SK-N-SH (cell line): ENCODE measurements around the gene MAP3K8. TPM values are rescaled to one million over a fixed set of nuclear protein-coding genes. Genes with fewer than 3 reads are reported as not detected.
"Not testable (repeated sequence)": the region's sequence is repeated elsewhere in the genome, so short reads cannot be mapped to it uniquely, and the experiment has no call there.

Experiments
- CTCF ChIA-PET: fragments of 300-600, 350-600 bp; formaldehyde crosslinking; extraction: SDS; loops from one replicate; lab custom pipeline; 2021; lab: Yijun Ruan, JAX
- POLR2A ChIA-PET: fragments of 350-600 bp; sonication (Branson Sonifier 250); formaldehyde crosslinking; extraction: SDS; loops from one replicate; lab custom pipeline; 2020; ENCODE audit warnings: antibody characterized with exemption, inconsistent platforms; lab: Yijun Ruan, JAX
- DNase-seq: peaks from one replicate; pipeline ENCODE4 v3.0.0; 2012
- H2AFZ ChIP-seq: fragments of 200-600 bp; sonication (generic); 2 replicates; pipeline ENCODE4 v1.8.1; 2016; ENCODE audit warnings: antibody characterized with exemption, mild to moderate bottlenecking, low read depth
- H3F3A ChIP-seq: fragments of 200-600 bp; sonication (generic); replicated peaks from 2 replicates; pipeline ENCODE3; 2016; ENCODE audit warnings: antibody characterized with exemption, mild to moderate bottlenecking; ENCODE audit not compliant: insufficient read depth
- H3K27ac ChIP-seq, 2 experiments: fragments of 200-500 bp in 1 of 2; fragments of 200-600 bp in 1 of 2; sonication (Bioruptor generic) in 1 of 2; sonication (generic), shearing (Covaris generic) in 1 of 2; 2 replicates each; pipeline versions ENCODE4 v1.5.1 to v1.6.1; 2014 to 2016; ENCODE audit warnings: low read depth in 2 of 2, inconsistent platforms in 1 of 2, low read length in 1 of 2, mild to moderate bottlenecking in 1 of 2, mixed read lengths in 1 of 2
- H3K27me3 ChIP-seq: fragments of 200-600 bp; sonication (generic), shearing (Covaris generic); 2 replicates; pipeline ENCODE4 v1.6.1; 2016; ENCODE audit warnings: mixed run types; ENCODE audit not compliant: insufficient read depth
- H3K36me3 ChIP-seq, 2 experiments: fragments of 200-500 bp in 1 of 2; fragments of 200-600 bp in 1 of 2; sonication (Bioruptor generic) in 1 of 2; sonication (generic) in 1 of 2; replicated peaks in 1 of 2; 2 replicates each; pipeline versions ENCODE3 to v1.5.1; 2014 to 2016; ENCODE audit warnings: low read length in 1 of 2, mild to moderate bottlenecking in 1 of 2; ENCODE audit not compliant: insufficient read depth in 2 of 2, control insufficient read depth in 1 of 2
- H3K4me1 ChIP-seq, 2 experiments: fragments of 200-500 bp in 1 of 2; fragments of 200-600 bp in 1 of 2; sonication (Bioruptor generic) in 1 of 2; sonication (generic), shearing (Covaris generic) in 1 of 2; 2 replicates each; pipeline versions ENCODE4 v1.5.1 to v1.6.1; 2014 to 2016; ENCODE audit warnings: low read depth in 1 of 2, low read length in 1 of 2, mixed run types in 1 of 2; ENCODE audit not compliant: insufficient read depth in 2 of 2, control insufficient read depth in 1 of 2
- H3K4me2 ChIP-seq: fragments of 200-600 bp; sonication (generic), shearing (Covaris generic); 2 replicates; pipeline ENCODE4 v1.6.1; 2017; ENCODE audit warnings: mixed run types
- H3K4me3 ChIP-seq, 2 experiments: fragments of 200-500 bp in 1 of 2; fragments of 200-600 bp in 1 of 2; sonication (Bioruptor generic) in 1 of 2; sonication (generic), shearing (Covaris generic) in 1 of 2; 2 replicates each; pipeline versions ENCODE4 v1.5.1 to v1.8.1; 2014 to 2016; ENCODE audit warnings: low read depth in 2 of 2, inconsistent platforms in 1 of 2, low read length in 1 of 2, mild to moderate bottlenecking in 1 of 2, mixed read lengths in 1 of 2, moderate library complexity in 1 of 2
- H3K79me2 ChIP-seq: fragments of 200-600 bp; sonication (generic); 2 replicates; pipeline ENCODE4 v1.8.1; 2017; ENCODE audit warnings: mild to moderate bottlenecking; ENCODE audit not compliant: insufficient read depth
- H3K9ac ChIP-seq: fragments of 200-600 bp; sonication (generic); 2 replicates; pipeline ENCODE4 v1.6.1; 2017; ENCODE audit warnings: mixed run types
- H3K9me2 ChIP-seq: fragments of 200-600 bp; sonication (generic); 2 replicates; pipeline ENCODE4 v1.6.1; 2017; ENCODE audit warnings: mixed run types
- H3K9me3 ChIP-seq: fragments of 200-600 bp; sonication (generic); 2 replicates; pipeline ENCODE4 v1.6.1; 2017; ENCODE audit warnings: mixed run types, mild to moderate bottlenecking, moderate library complexity
- H4K20me1 ChIP-seq: fragments of 200-600 bp; sonication (generic); 2 replicates; pipeline ENCODE4 v1.6.1; 2017; ENCODE audit warnings: mild to moderate bottlenecking, mixed run types; ENCODE audit not compliant: insufficient read depth
- GATA2 ChIP-seq: sonication (generic); formaldehyde crosslinking; IDR thresholded peaks from 2 replicates; pipeline ENCODE4 v1.5.0; 2020; ENCODE audit warnings: mild to moderate bottlenecking, missing genetic modification reagents
- IRF3 ChIP-seq: fragments of 150-350 bp; IDR thresholded peaks from 2 replicates; pipeline ENCODE4 v1.6.1; 2016; ENCODE audit warnings: mild to moderate bottlenecking, low read depth, low read length
- MEF2A ChIP-seq: IDR thresholded peaks from 2 replicates; pipeline ENCODE4 v1.4.0; 2012; ENCODE audit warnings: low read depth, borderline replicate concordance
- NFIC ChIP-seq: IDR thresholded peaks from 2 replicates; pipeline ENCODE4 v1.4.0; 2012; ENCODE audit warnings: borderline replicate concordance
- POLR2AphosphoS5 ChIP-seq: IDR thresholded peaks from 2 replicates; pipeline ENCODE4 v1.6.1; 2012; ENCODE audit warnings: low read depth, low read length
- RCOR1 ChIP-seq: fragments of 150-350 bp; IDR thresholded peaks from 2 replicates; pipeline ENCODE4 v1.6.1; 2017; ENCODE audit warnings: antibody characterized with exemption, low read length
- WGBS: methylation state at CpG from one replicate; pipeline ENCODE4 v1.1.6; 2017; ENCODE audit warnings: low lambda C conversion rate; 5-methylcytosine and 5-hydroxymethylcytosine counted together
- polyA plus RNA-seq, 3 experiments: library from polyadenylated mRNA; depleted of rRNA; stranded (reverse); fragments of >200 nt; gene quantifications; 2 replicates each; pipeline ENCODE4 v1.2.3, GENCODE V29; 2012
- TF ChIP-seq, protein P1 (sequence below): IDR thresholded peaks from 2 replicates; pipeline ENCODE4 v1.4.0; 2012; ENCODE audit warnings: low read depth
- TF ChIP-seq, protein P2 (sequence below): fragments of 150-350 bp; IDR thresholded peaks from 2 replicates; pipeline ENCODE4 v1.6.1; 2017; ENCODE audit warnings: antibody characterized with exemption, low read length, low read depth, borderline replicate concordance

The MAP3K8 gene
- polyA plus RNA-seq, 1 of the 3 experiments (the other 2 are of a cell fraction): 3.7 TPM

DNA sequence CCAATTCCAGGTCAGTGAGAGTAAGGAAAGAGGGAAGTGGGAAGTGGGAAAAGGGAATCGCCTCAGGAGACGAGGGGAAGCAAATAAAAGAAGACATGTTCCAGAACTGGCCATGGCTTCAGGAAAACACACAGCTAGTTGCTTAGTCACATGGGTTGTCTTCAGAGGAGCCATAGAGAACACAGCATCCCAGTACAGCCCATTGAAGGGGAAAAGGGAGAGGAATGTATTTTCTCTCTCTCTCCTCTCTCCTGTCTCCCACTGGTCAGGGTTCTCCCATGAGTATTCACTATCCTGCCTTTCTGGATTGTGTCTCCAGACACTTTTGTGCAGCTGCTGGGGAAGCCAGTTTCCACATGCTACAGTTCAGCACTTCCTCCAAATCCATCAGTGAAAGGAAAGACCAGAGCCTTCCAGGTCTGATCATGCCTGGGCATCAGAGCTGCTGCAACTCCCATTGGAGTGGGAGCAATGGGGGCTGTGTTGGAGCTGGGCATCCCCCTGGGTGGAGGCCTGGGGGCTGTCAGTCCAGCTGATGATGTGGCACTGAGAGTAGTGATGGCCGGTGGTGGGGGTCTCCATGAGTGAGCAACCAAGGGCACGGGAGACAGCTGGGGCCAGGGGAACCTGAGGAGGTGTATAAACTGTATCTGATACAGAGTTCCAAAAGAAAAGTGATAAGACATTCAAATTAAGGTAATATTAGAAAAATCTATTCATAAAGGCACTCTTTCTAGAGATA, 38.6 kb downstream of the MAP3K8 start:
- Histone ChIP-seq H3K4me1 (no peaks in the 10 kb centered on the region), H3F3A (no peaks in the 10 kb centered on the region), H3K4me2 (no peak overlapping the region), H3K36me3 (no peaks in the 10 kb centered on the region), H3K27me3 (no peaks in the 10 kb centered on the region), H2AFZ (no peak overlapping the region), H3K9me3 (no peaks in the 10 kb centered on the region), H3K9me2 (no peaks in the 10 kb centered on the region), H3K79me2 (no peaks in the 10 kb centered on the region), H3K27ac (no peak overlapping the region), H4K20me1 (no peaks in the 10 kb centered on the region), H3K9ac (no peak overlapping the region), H3K4me3 (no peak overlapping the region)
- ChIA-PET POLR2A (no interaction called here), CTCF (interaction anchor here (0.7 to 1.3 kb wide), 5 partner anchors 13 to 167 kb away, joined by 3 to 4 read pairs (median 3); no protein-coding TSS in a partner anchor)
- 82% methylated on average over 4 of the region's 4 CpGs for WGBS
- no peak for TF ChIP-seq MEF2A
- TF ChIP-seq, protein P1, sequence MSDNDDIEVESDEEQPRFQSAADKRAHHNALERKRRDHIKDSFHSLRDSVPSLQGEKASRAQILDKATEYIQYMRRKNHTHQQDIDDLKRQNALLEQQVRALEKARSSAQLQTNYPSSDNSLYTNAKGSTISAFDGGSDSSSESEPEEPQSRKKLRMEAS: no peak
- no peak for TF ChIP-seq POLR2AphosphoS5
- TF ChIP-seq IRF3: no peak
- no peak for DNase-seq

GRCh38 chr10:30475515-30475914, 41.5 kb downstream of the MAP3K8 start:
- H3K4me2 ChIP-seq, H3K27me3 ChIP-seq, H3K36me3 ChIP-seq, H3K9ac ChIP-seq, H3K9me3 ChIP-seq, POLR2A ChIA-PET, H3K4me1 ChIP-seq, H3K9me2 ChIP-seq, CTCF ChIA-PET, H3K4me3 ChIP-seq, H3K27ac ChIP-seq, H3K79me2 ChIP-seq, H2AFZ ChIP-seq, H3F3A ChIP-seq, H4K20me1 ChIP-seq, DNase-seq: not testable (repeated sequence)
- 83% methylated on average over 5 of the region's 5 CpGs for WGBS

DNA sequence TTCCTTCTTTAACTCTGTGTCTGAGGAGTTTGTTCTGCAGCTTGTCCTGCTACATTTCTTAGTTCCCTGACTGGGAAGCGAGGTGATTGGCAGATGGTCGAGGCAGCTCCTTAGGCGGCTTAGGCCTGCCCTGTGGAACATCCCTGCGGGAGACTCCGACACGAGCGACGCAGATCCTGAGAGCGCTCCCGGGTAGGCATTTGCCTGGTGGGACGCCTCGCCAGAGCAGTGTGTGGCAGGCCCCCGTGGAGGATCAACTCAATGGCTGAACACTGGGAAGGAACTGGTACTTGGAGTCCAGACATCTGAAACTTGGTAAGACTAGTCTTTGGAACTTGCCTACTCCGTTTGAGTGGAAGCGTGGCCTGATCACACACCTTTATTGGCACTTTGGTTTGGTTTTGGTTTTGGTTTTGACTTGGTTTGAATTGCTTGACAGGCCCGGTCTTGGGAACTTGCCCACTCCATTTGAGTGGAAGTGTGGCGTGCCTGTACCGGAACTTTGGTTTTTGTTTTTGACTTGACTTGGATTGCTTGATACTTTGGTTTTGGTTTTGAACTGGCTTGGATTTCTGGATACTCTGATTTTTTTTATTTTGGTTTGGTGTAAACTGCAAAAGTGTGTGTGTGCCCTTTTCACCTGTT, 42.6 kb downstream of the MAP3K8 start:
- no peak overlapping the region for H3K27ac ChIP-seq
- no peaks in the 10 kb centered on the region for H4K20me1 ChIP-seq
- ChIA-PET POLR2A (no interaction called here), CTCF (no interaction called here)
- no peaks in the 10 kb centered on the region for H3K9me3 ChIP-seq
- no peak overlapping the region for H2AFZ ChIP-seq
- no peak overlapping the region for H3K4me2 ChIP-seq
- no peaks in the 10 kb centered on the region for H3K27me3 ChIP-seq
- no peaks in the 10 kb centered on the region for H3F3A ChIP-seq
- no peak overlapping the region for H3K4me3 ChIP-seq
- no peaks in the 10 kb centered on the region for H3K4me1 ChIP-seq
- H3K9me2 ChIP-seq: no peaks in the 10 kb centered on the region
- no peak for DNase-seq
- no peak overlapping the region for H3K9ac ChIP-seq
- H3K36me3 ChIP-seq: no peaks in the 10 kb centered on the region
- TF ChIP-seq, protein P2, sequence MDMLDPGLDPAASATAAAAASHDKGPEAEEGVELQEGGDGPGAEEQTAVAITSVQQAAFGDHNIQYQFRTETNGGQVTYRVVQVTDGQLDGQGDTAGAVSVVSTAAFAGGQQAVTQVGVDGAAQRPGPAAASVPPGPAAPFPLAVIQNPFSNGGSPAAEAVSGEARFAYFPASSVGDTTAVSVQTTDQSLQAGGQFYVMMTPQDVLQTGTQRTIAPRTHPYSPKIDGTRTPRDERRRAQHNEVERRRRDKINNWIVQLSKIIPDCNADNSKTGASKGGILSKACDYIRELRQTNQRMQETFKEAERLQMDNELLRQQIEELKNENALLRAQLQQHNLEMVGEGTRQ: no peak
- TF ChIP-seq NFIC: no peak
- TF ChIP-seq RCOR1: no peak
- TF ChIP-seq GATA2 (CRISPR knock-in tag): no peak
- 90% methylated on average over 18 of the region's 18 CpGs for WGBS
- no peaks in the 10 kb centered on the region for H3K79me2 ChIP-seq

- H3K27me3 ChIP-seq, DNase-seq, H3K4me1 ChIP-seq, H3K4me3 ChIP-seq, H3K36me3 ChIP-seq, H3K9ac ChIP-seq, POLR2A ChIA-PET, H3K9me2 ChIP-seq, H3K79me2 ChIP-seq, H3F3A ChIP-seq, H2AFZ ChIP-seq, H3K9me3 ChIP-seq, H4K20me1 ChIP-seq, H3K27ac ChIP-seq, H3K4me2 ChIP-seq: not testable (repeated sequence)
- CTCF ChIA-PET: interaction anchor here (1.1 kb wide), 1 partner anchor 112 kb away, joined by 3 read pairs; no protein-coding TSS in a partner anchor
- WGBS: 73% methylated on average over 8 of the region's 8 CpGs
Measured at GRCh38 chr10:30479513-30479912, 45.5 kb downstream of the MAP3K8 start.
